GM12878 (cell line): ENCODE data around the gene BMPR1B. TPM values are rescaled to one million over a fixed set of nuclear protein-coding genes. Genes with fewer than 3 reads are reported as not detected.

ENCODE experiments used
- ATAC-seq: fragments of 200-7000 bp; cut with Tn5 transposase; 3 replicates; pipeline ENCODE4 v1.9.1; 2020; ENCODE audit warnings: mild to moderate bottlenecking, moderate library complexity
- BruUV-seq: library from RNA; stranded (reverse); fragments of 400-500 nt; replicated peaks from 2 replicates; lab custom pipeline; 2021; lab: Mats Ljungman, UMichigan
- CTCF ChIA-PET: fragments of 300-600 bp; sonication (Branson Sonifier 250); formaldehyde crosslinking; extraction: SDS; loops from one replicate; lab custom pipeline; 2021; ENCODE audit warnings: inconsistent platforms; lab: Yijun Ruan, JAX
- POLR2A ChIA-PET: fragments of 350-600 bp; formaldehyde crosslinking; extraction: SDS; loops from one replicate; lab custom pipeline; 2021; ENCODE audit warnings: inconsistent platforms; lab: Charles Lee
- RAD21 ChIA-PET: fragments of 300-600 bp; sonication (Branson Sonifier 250); formaldehyde crosslinking; loops from one replicate; lab custom pipeline; 2023; ENCODE audit warnings: antibody characterized with exemption; ENCODE audit not compliant: unreplicated experiment; lab: Charles Lee
- SMC1A ChIA-PET: fragments of 300-600 bp; sonication (Branson Sonifier 250); formaldehyde crosslinking; loops from one replicate; lab custom pipeline; 2023; ENCODE audit not compliant: unreplicated experiment, uncharacterized antibody; lab: Charles Lee
- DNase-seq: peaks from one replicate; pipeline ENCODE4 v3.0.0-alpha.2; 2011; ENCODE audit warnings: low read depth, low spot score
- FAIRE-seq: peaks from 3 replicates; lab custom pipeline; 2011; peaks lifted over from hg19 to GRCh38; lab: Jason Lieb, UNC
- H2AFZ ChIP-seq: 2 replicates; pipeline ENCODE4 v1.6.0; 2011; ENCODE audit warnings: low read depth, low read length, control low read depth; ENCODE audit not compliant: control insufficient read depth
- H3K27ac ChIP-seq: 2 replicates; pipeline ENCODE4 v1.5.1; 2011; ENCODE audit warnings: control low read depth; ENCODE audit not compliant: control insufficient read depth, insufficient read depth
- H3K27me3 ChIP-seq, 2 experiments: replicated peaks in 1 of 2; 2 replicates each; pipeline versions ENCODE4 v1.6.0 to v1.6.1; 2011; ENCODE audit warnings: low read length in 1 of 2; ENCODE audit not compliant: control insufficient read depth in 2 of 2, insufficient read depth in 2 of 2
- H3K36me3 ChIP-seq, 2 experiments: 2 replicates each; pipeline ENCODE4 v1.5.1; 2011; ENCODE audit warnings: low read length in 1 of 2; ENCODE audit not compliant: control insufficient read depth in 2 of 2, insufficient read depth in 2 of 2
- H3K4me1 ChIP-seq: 2 replicates; pipeline ENCODE4 v1.6.1; 2011; ENCODE audit warnings: mild to moderate bottlenecking, low read length, moderate library complexity, mixed read lengths; ENCODE audit not compliant: control insufficient read depth, insufficient read depth
- H3K4me2 ChIP-seq: 2 replicates; pipeline ENCODE4 v1.6.0; 2011; ENCODE audit warnings: control low read depth; ENCODE audit not compliant: control insufficient read depth, insufficient read depth
- H3K4me3 ChIP-seq: fragments of 200-600 bp; sonication (generic); 2 replicates; pipeline ENCODE4 v1.5.1; 2016
- H3K79me2 ChIP-seq: 2 replicates; pipeline ENCODE4 v1.6.0; 2011; ENCODE audit warnings: low read length; ENCODE audit not compliant: control insufficient read depth, insufficient read depth
- H3K9ac ChIP-seq: 2 replicates; pipeline ENCODE4 v1.8.0; 2011; ENCODE audit warnings: low read length, control low read depth, mixed read lengths; ENCODE audit not compliant: control insufficient read depth, insufficient read depth
- H3K9me3 ChIP-seq: replicated peaks from 3 replicates; pipeline ENCODE4 v1.5.1; 2011; ENCODE audit warnings: mild to moderate bottlenecking, low read length; ENCODE audit not compliant: control insufficient read depth, insufficient read depth
- H4K20me1 ChIP-seq: 2 replicates; pipeline ENCODE4 v1.6.0; 2011; ENCODE audit not compliant: control insufficient read depth, insufficient read depth
- CHD4 ChIP-seq: fragments of 200-600 bp; sonication (generic); IDR thresholded peaks from 2 replicates; pipeline ENCODE4 v1.6.1; 2016; ENCODE audit warnings: mild to moderate bottlenecking
- IKZF2 ChIP-seq, 2 experiments: fragments of 450-650 bp; IDR thresholded peaks; 2 replicates each; pipeline ENCODE4 v1.6.1; 2017; ENCODE audit warnings: mild to moderate bottlenecking in 2 of 2, moderate library complexity in 2 of 2
- KLF5 ChIP-seq: fragments of 450-650 bp; IDR thresholded peaks from 2 replicates; pipeline ENCODE4 v1.6.1; 2014; ENCODE audit warnings: mild to moderate bottlenecking; ENCODE audit not compliant: partially characterized antibody
- SMC3 ChIP-seq: IDR thresholded peaks from 2 replicates; pipeline ENCODE4 v1.6.1; 2011; ENCODE audit warnings: low read length, improper control_type of control experiment, borderline replicate concordance
- ZBED1 ChIP-seq: IDR thresholded peaks from 2 replicates; pipeline ENCODE4 v1.6.1; 2016; ENCODE audit warnings: borderline replicate concordance
- WGBS: methylation state at CpG from one replicate; pipeline ENCODE4 v1.1.6; 2016; ENCODE audit warnings: low lambda C conversion rate; ENCODE audit not compliant: insufficient replicate concordance, insufficient coverage; ENCODE audit errors: missing lambda C conversion rate; 5-methylcytosine and 5-hydroxymethylcytosine counted together
- in situ Hi-C: fragments of 300-500 bp; cut with MboI; formaldehyde crosslinking; loops from 9 replicates; pipeline ENCODE4 v1.14.3; 2018; ENCODE audit warnings: mixed read lengths
- intact Hi-C: fragments of 100-400 bp; cut with micrococcal nuclease; formaldehyde crosslinking; loops from one replicate; pipeline ENCODE4 v1.14.2; 2022; ENCODE audit not compliant: unreplicated experiment
- polyA plus RNA-seq, 11 experiments: library from polyadenylated mRNA; depleted of rRNA in 4 of 11; unstranded in 6 of 11; stranded (reverse) in 5 of 11; fragments of >200 nt; fragmentation: Nextera tagmentation in 4 of 11; fragmentation: Illumina TruSeq in 1 of 11; extraction: Ambion mirVana in 4 of 11; extraction: Trizol in 1 of 11; gene quantifications; 1 replicate in 1 of 11; 2 replicates in 10 of 11; pipeline versions ENCODE4 v1.2.1 to v1.2.3, GENCODE V29; 2011 to 2016; ENCODE audit warnings: inconsistent platforms in 2 of 11, missing spikeins in 2 of 11, low read depth in 1 of 11
- total RNA-seq, 4 experiments: library from RNA; depleted of rRNA in 3 of 4; stranded (reverse); fragments of >200 nt in 3 of 4; fragmentation: Illumina TruSeq in 1 of 4; extraction: Trizol in 1 of 4; gene quantifications; 2 replicates each; pipeline versions ENCODE4 v1.2.1 to v1.2.3, GENCODE V29; 2013 to 2021
- TF ChIP-seq, protein P1 (sequence below): fragments of 450-650 bp; IDR thresholded peaks from 2 replicates; pipeline ENCODE4 v1.6.1; 2014; ENCODE audit warnings: mild to moderate bottlenecking

BMPR1B gene
- total and polyA plus RNA-seq, 10 of the 15 experiments (the other 5 are each of a cell fraction or from before 2014, with no cell fraction given) = not detected

DNA sequence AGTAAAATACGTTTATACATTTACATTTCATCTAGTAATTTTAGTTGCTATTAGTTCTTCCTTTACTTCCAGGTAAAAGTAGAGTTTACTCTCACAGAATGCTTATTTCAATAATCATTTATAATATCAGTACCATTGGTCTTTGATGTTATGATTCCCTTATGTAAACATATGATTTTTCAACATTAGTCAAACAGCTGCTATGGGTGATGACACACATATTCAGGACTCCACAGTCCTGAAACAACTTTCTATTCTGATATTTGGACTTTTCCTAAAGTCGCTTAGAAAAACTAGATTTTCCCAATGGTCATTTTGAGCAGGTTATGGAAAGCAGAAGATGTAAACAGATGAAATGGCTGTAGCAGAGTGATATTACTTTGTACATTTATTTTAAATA lies 421.2 kb downstream of the BMPR1B start:
- ATAC-seq = no peak
- ChIA-PET CTCF (no interaction called here), RAD21 (no interaction called here), SMC1A (no interaction called here), POLR2A (no interaction called here)
- DNase-seq = no peak
- Histone ChIP-seq H3K9me3 (no peaks in the 10 kb centered on the region), H3K79me2 (no peaks in the 10 kb centered on the region), H2AFZ (no peak overlapping the region), H4K20me1 (no peaks in the 10 kb centered on the region), H3K4me1 (no peaks in the 10 kb centered on the region), H3K27ac (no peak overlapping the region), H3K9ac (no peak overlapping the region), H3K4me2 (no peak overlapping the region), H3K4me3 (no peak overlapping the region), H3K27me3 (no peaks in the 10 kb centered on the region)
- intact Hi-C loops = no loop called here
- WGBS = 4% methylated on average over 2 of the region's 2 CpGs
- FAIRE-seq = no peak
- no peak for TF ChIP-seq SMC3
- TF ChIP-seq, all 136 proteins: peak for 0
- BruUV-seq = no TSS peak
- H3K36me3 ChIP-seq = no peaks in the 10 kb centered on the region
- in situ Hi-C loops = no loop called here

DNA sequence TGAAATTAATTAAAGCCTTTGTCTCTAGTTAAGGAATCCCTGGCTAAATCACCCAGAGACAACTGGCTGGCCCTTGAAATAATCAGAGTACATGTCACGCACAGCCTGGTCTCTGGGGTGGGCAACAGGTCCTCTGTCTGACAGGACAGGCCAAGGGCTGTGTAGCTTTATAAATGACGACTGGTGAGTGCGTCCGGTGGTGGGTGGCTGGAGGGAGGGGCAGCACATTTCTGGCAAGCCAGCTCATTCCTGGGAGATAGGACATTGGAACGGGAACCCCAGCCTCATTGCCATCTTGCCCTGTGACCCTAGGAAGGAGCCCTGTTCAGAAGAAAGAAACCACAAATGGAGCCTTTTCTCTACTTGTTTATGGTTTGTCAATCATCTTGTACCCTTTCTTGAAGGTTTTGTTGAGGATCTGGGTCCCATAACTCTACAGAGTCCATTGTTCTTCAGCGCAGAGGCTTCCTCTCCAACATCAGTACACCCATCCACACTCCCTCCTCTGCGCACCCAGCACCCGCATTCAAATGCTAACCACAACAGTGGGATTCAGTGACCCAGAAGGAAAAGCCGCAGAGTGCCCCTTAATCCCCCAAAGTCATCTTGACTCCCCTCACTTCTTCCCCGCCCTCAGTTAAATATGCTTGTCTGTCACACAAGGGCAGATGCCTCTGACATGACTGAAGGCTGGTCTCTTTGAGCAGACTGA lies 422.9 kb downstream of the BMPR1B start:
- ATAC-seq (no peak), DNase-seq (no peak), FAIRE-seq (no peak)
- Histone ChIP-seq H3K27ac (no peak overlapping the region), H3K9me3 (no peaks in the 10 kb centered on the region), H3K4me1 (no peaks in the 10 kb centered on the region), H3K9ac (no peak overlapping the region), H3K79me2 (no peaks in the 10 kb centered on the region), H4K20me1 (no peaks in the 10 kb centered on the region), H3K36me3 (no peaks in the 10 kb centered on the region), H2AFZ (no peak overlapping the region), H3K4me3 (no peak overlapping the region), H3K27me3 (no peaks in the 10 kb centered on the region), H3K4me2 (no peak overlapping the region)
- ChIA-PET RAD21 (no interaction called here), POLR2A (no interaction called here), SMC1A (no interaction called here), CTCF (no interaction called here)
- 36% methylated on average over 10 of the region's 10 CpGs for WGBS
- no TSS peak for BruUV-seq
- TF ChIP-seq KLF5 (no peak), IKZF2 (IDR thresholded peaks at IDR 0.05) (no peak), ZBED1 (no peak), CHD4 (no peak)
- TF ChIP-seq, protein P1, sequence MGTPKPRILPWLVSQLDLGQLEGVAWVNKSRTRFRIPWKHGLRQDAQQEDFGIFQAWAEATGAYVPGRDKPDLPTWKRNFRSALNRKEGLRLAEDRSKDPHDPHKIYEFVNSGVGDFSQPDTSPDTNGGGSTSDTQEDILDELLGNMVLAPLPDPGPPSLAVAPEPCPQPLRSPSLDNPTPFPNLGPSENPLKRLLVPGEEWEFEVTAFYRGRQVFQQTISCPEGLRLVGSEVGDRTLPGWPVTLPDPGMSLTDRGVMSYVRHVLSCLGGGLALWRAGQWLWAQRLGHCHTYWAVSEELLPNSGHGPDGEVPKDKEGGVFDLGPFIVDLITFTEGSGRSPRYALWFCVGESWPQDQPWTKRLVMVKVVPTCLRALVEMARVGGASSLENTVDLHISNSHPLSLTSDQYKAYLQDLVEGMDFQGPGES = no peak
- in situ Hi-C loops = no loop called here
- intact Hi-C loops = no loop called here
